OCI-LY1 (cell line): Measurements from ENCODE around the gene RNF166.

Source experiments
- H2AFZ ChIP-seq: fragments of 200-600 bp; sonication (generic), shearing (Covaris generic); 2 replicates; pipeline ENCODE4 v1.6.0; 2014; ENCODE audit warnings: antibody characterized with exemption, mild to moderate bottlenecking, low read length
- H3F3A ChIP-seq: fragments of 200-600 bp; sonication (generic), shearing (Covaris generic); 2 replicates; pipeline ENCODE4 v1.6.0; 2014; ENCODE audit warnings: mild to moderate bottlenecking, antibody characterized with exemption, low read length, moderate library complexity; ENCODE audit not compliant: insufficient read depth
- H3K27ac ChIP-seq: fragments of 200-600 bp; sonication (generic); 2 replicates; pipeline ENCODE4 v1.5.1; 2014; ENCODE audit warnings: low read length, mixed run types, mild to moderate bottlenecking, low read depth; ENCODE audit not compliant: poor library complexity, severe bottlenecking
- H3K27me3 ChIP-seq: fragments of 200-600 bp; sonication (generic); 2 replicates; pipeline ENCODE4 v1.6.0; 2014; ENCODE audit warnings: antibody characterized with exemption, mild to moderate bottlenecking, low read length, moderate library complexity; ENCODE audit not compliant: insufficient read depth
- H3K36me3 ChIP-seq: fragments of 200-600 bp; sonication (generic); 2 replicates; pipeline ENCODE4 v1.6.1; 2014; ENCODE audit warnings: mild to moderate bottlenecking, antibody characterized with exemption, low read length, moderate library complexity, mixed read lengths; ENCODE audit not compliant: insufficient read depth
- H3K4me1 ChIP-seq: fragments of 200-600 bp; sonication (generic); 2 replicates; pipeline ENCODE4 v1.5.1; 2014; ENCODE audit warnings: mild to moderate bottlenecking, low read length, moderate library complexity; ENCODE audit not compliant: insufficient read depth, severe bottlenecking
- H3K4me2 ChIP-seq: fragments of 200-600 bp; sonication (generic), shearing (Covaris generic); 2 replicates; pipeline ENCODE4 v1.6.1; 2014; ENCODE audit warnings: low read length
- H3K4me3 ChIP-seq: fragments of 200-600 bp; sonication (generic); 2 replicates; pipeline ENCODE4 v1.5.1; 2014; ENCODE audit warnings: low read length, low read depth, mild to moderate bottlenecking, mixed read lengths; ENCODE audit not compliant: poor library complexity, severe bottlenecking
- H3K79me2 ChIP-seq: fragments of 200-600 bp; shearing (Covaris generic); 2 replicates; pipeline ENCODE4 v1.6.1; 2016; ENCODE audit warnings: mixed run types, low read length, mixed read lengths; ENCODE audit not compliant: insufficient read depth
- H3K9ac ChIP-seq: fragments of 200-600 bp; sonication (generic), shearing (Covaris generic); 2 replicates; pipeline ENCODE4 v1.6.1; 2014; ENCODE audit warnings: mild to moderate bottlenecking, low read length, mixed read lengths
- H3K9me2 ChIP-seq: fragments of 200-600 bp; sonication (generic), shearing (Covaris generic); 2 replicates; pipeline ENCODE4 v1.6.1; 2014; ENCODE audit warnings: low read depth, mild to moderate bottlenecking, low read length, mixed read lengths
- H3K9me3 ChIP-seq: fragments of 200-600 bp; shearing (Covaris generic); 2 replicates; pipeline ENCODE4 v1.6.1; 2014; ENCODE audit warnings: low read length, mixed read lengths
- H4K20me1 ChIP-seq: fragments of 200-600 bp; sonication (generic), shearing (Covaris generic); 2 replicates; pipeline ENCODE4 v1.6.0; 2016; ENCODE audit warnings: mild to moderate bottlenecking, low read length; ENCODE audit not compliant: insufficient read depth
- EZH2 ChIP-seq: fragments of 200-600 bp; sonication (generic), shearing (Covaris generic); IDR thresholded peaks from 2 replicates; pipeline ENCODE4 v1.8.0; 2017; ENCODE audit warnings: borderline replicate concordance, mixed run types, mild to moderate bottlenecking, antibody characterized with exemption, low read length, moderate library complexity, mixed read lengths
- TF ChIP-seq, protein P1 (sequence below): fragments of 200-600 bp; sonication (generic), shearing (Covaris generic); IDR thresholded peaks from 2 replicates; pipeline ENCODE4 v1.5.1; 2017; ENCODE audit warnings: mild to moderate bottlenecking, antibody characterized with exemption, low read length, moderate library complexity, mixed read lengths

Gene RNF166

GRCh38 chr16:88703486-88704309, 2.5 kb downstream of the RNF166 start:
- Histone ChIP-seq H3K79me2 (no peaks in the 10 kb centered on the region), H4K20me1 (no peaks in the 10 kb centered on the region), H3K4me1 (peaks cover 63% of the 10 kb centered on the region)

GRCh38 chr16:88702371-88703210, 3.6 kb downstream of the RNF166 start:
- peak overlapping the region; percentile 67 for H3K27ac ChIP-seq
- peak overlapping the region; percentile 89 for H3K4me2 ChIP-seq
- peak overlapping the region; percentile 99 for H3K4me3 ChIP-seq
- no peaks in the 10 kb centered on the region for H3K9me2 ChIP-seq
- TF ChIP-seq, protein P1, sequence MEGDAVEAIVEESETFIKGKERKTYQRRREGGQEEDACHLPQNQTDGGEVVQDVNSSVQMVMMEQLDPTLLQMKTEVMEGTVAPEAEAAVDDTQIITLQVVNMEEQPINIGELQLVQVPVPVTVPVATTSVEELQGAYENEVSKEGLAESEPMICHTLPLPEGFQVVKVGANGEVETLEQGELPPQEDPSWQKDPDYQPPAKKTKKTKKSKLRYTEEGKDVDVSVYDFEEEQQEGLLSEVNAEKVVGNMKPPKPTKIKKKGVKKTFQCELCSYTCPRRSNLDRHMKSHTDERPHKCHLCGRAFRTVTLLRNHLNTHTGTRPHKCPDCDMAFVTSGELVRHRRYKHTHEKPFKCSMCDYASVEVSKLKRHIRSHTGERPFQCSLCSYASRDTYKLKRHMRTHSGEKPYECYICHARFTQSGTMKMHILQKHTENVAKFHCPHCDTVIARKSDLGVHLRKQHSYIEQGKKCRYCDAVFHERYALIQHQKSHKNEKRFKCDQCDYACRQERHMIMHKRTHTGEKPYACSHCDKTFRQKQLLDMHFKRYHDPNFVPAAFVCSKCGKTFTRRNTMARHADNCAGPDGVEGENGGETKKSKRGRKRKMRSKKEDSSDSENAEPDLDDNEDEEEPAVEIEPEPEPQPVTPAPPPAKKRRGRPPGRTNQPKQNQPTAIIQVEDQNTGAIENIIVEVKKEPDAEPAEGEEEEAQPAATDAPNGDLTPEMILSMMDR: no peak
- TF ChIP-seq EZH2: no peak
- H3F3A ChIP-seq: no peaks in the 10 kb centered on the region
- 0 out of 2 replicates have a peak, but pooled peaks cover 5% of the 10 kb centered on the region for H3K27me3 ChIP-seq
- no peak overlapping the region for H2AFZ ChIP-seq
- peaks cover 1% of the 10 kb centered on the region; the same call in 1 of the 2 replicates for H3K36me3 ChIP-seq
- H4K20me1 ChIP-seq: no peaks in the 10 kb centered on the region
- no peaks in the 10 kb centered on the region for H3K9me3 ChIP-seq
- H3K9ac ChIP-seq: peak overlapping the region; percentile 50; the same call in 1 of the 2 replicates
- H3K79me2 ChIP-seq: no peaks in the 10 kb centered on the region
- H3K4me1 ChIP-seq: peaks cover 55% of the 10 kb centered on the region

More at GRCh38 chr16:88703486-88704309, 2.5 kb downstream of the RNF166 start:
- Histone ChIP-seq H3K4me2 (peak overlapping the region; percentile 89), H3K9ac (peak overlapping the region; percentile 50; the same call in 1 of the 2 replicates), H3F3A (no peaks in the 10 kb centered on the region), H3K9me2 (no peaks in the 10 kb centered on the region), H2AFZ (no peak overlapping the region), H3K4me3 (peak overlapping the region; percentile 99), H3K27me3 (0 out of 2 replicates have a peak, but pooled peaks cover 5% of the 10 kb centered on the region), H3K9me3 (no peaks in the 10 kb centered on the region), H3K27ac (peak overlapping the region; percentile 67), H3K36me3 (no peaks in the 10 kb centered on the region)
- TF ChIP-seq, protein P1: no peak
- no peak for TF ChIP-seq EZH2

GRCh38 chr16:88701581-88702370, 4.4 kb downstream of the RNF166 start:
- no peaks in the 10 kb centered on the region for H3K9me3 ChIP-seq
- H3F3A ChIP-seq: no peaks in the 10 kb centered on the region
- H3K9me2 ChIP-seq: no peaks in the 10 kb centered on the region
- no peak overlapping the region for H2AFZ ChIP-seq
- peak overlapping the region; percentile 28; the same call in 1 of the 2 replicates for H3K9ac ChIP-seq
- H3K79me2 ChIP-seq: no peaks in the 10 kb centered on the region
- TF ChIP-seq, protein P1: no peak
- TF ChIP-seq EZH2: no peak
- H3K27me3 ChIP-seq: 0 out of 2 replicates have a peak, but pooled peaks cover 5% of the 10 kb centered on the region
- H3K4me3 ChIP-seq: peak overlapping the region; percentile 46
- H3K4me2 ChIP-seq: peak overlapping the region; percentile 52
- no peak overlapping the region for H3K27ac ChIP-seq
- H3K36me3 ChIP-seq: peaks cover 7% of the 10 kb centered on the region; the same call in 1 of the 2 replicates
- H4K20me1 ChIP-seq: no peaks in the 10 kb centered on the region
- peaks cover 47% of the 10 kb centered on the region for H3K4me1 ChIP-seq
